Upper lobe of left lung (tissue), 6 donors: ENCODE measurements around the gene ASTN2. TPM values are rescaled to one million over a fixed set of nuclear protein-coding genes. Genes with fewer than 3 reads are reported as not detected.

ENCODE experiments used
- ATAC-seq, 2 donors: fragments of 200-7000 bp; cut with Tn5 transposase; one replicate each; pipeline ENCODE4 v1.9.1; 2022; ENCODE audit warnings: mild to moderate bottlenecking in 2 of 2, moderate library complexity in 2 of 2; ENCODE audit not compliant: low FRiP score in 2 of 2
- DNase-seq, 2 donors: peaks; one replicate each; pipeline ENCODE4 v3.0.0-alpha.2; 2019 to 2020
- H3K27ac ChIP-seq, 4 donors: fragments of 200-600 bp; sonication (generic); one replicate each; pipeline ENCODE4 v1.5.1; 2016 to 2019
- H3K27me3 ChIP-seq, 4 donors: fragments of 200-600 bp; sonication (generic); one replicate each; pipeline ENCODE4 v1.5.1; 2017 to 2019
- H3K36me3 ChIP-seq, 4 donors: fragments of 200-600 bp; sonication (generic); one replicate each; pipeline ENCODE4 v1.5.1; 2016 to 2019
- H3K4me1 ChIP-seq, 4 donors: fragments of 200-600 bp; sonication (generic); one replicate each; pipeline ENCODE4 v1.5.1; 2018 to 2019
- H3K4me3 ChIP-seq, 4 donors: fragments of 200-600 bp; sonication (generic); one replicate each; pipeline ENCODE4 v1.5.1; 2017 to 2019; ENCODE audit warnings: mild to moderate bottlenecking in 2 of 4, moderate library complexity in 1 of 4
- H3K9me3 ChIP-seq, 4 donors: fragments of 200-600 bp; sonication (generic); one replicate each; pipeline ENCODE4 v1.5.1; 2018 to 2019
- EP300 ChIP-seq, 4 donors: sonication (generic); formaldehyde crosslinking; IDR thresholded peaks; one replicate each; pipeline ENCODE4 v1.5.1; 2017; ENCODE audit warnings: antibody characterized with exemption in 4 of 4, control low read depth in 2 of 4
- POLR2A ChIP-seq, 4 donors: fragments of 450-650 bp; IDR thresholded peaks; one replicate each; pipeline ENCODE4 v1.5.1; 2016 to 2017; ENCODE audit warnings: antibody characterized with exemption in 4 of 4, mild to moderate bottlenecking in 2 of 4
- POLR2AphosphoS5 ChIP-seq, 2 donors: sonication (generic); formaldehyde crosslinking; IDR thresholded peaks; one replicate each; pipeline ENCODE4 v1.5.1; 2017; ENCODE audit warnings: antibody characterized with exemption in 2 of 2
- WGBS, 2 donors: methylation state at CpG; one replicate each; pipeline ENCODE4 v1.1.5; 2017 to 2018; 5-methylcytosine and 5-hydroxymethylcytosine counted together
- total RNA-seq, 6 donors: library from RNA; depleted of rRNA in 4 of 6; stranded (reverse); fragments of >200 nt in 4 of 6; gene quantifications; one replicate each; pipeline versions ENCODE4 v1.1.0 to v1.2.1, GENCODE V29; 2016 to 2021
- TF ChIP-seq, protein P1 (sequence below), 6 experiments: fragments of 450-650 bp in 4 of 6; fragments of 200-600 bp in 2 of 6; sonication (generic) in 2 of 6; IDR thresholded peaks; one replicate each; pipeline ENCODE4 v1.5.1; 2016 to 2019; ENCODE audit warnings: antibody characterized with exemption in 6 of 6
- donor health status: DM: no; HTN: no; CAD: no; lungs with moderate emphysema.
- donor health status: DM: no; HTN: yes; CAD: no; lungs with severe emphysema.

Gene ASTN2
- total RNA-seq, 6 donors from 2014 or later: 2.0 to 7.5 (median 3.4) TPM

DNA sequence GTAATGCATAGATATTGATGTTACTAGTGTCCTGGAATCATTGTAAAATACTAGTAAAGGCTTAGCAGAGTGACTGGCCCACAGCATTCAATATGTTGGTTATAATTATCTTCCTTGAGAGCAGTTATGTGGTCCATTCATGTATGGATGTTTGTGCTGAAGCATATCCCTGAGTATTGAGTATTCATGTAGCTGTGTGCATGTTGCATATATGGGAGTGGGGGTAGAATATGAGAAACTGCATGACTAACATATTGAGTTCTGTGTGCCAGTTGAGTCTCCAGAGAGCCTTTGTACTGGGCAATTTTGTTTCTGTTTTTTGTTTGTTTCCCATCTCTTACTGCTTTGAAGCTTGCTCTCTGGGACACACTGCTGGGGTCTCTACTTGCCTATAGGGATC is 950.4 kb downstream of the ASTN2 start:
- Histone ChIP-seq H3K36me3 (no peaks in the 10 kb centered on the region), H3K4me3 (no peak overlapping the region), H3K9me3 (no peaks in the 10 kb centered on the region), H3K4me1 (no peaks in the 10 kb centered on the region), H3K27ac (no peak overlapping the region), H3K27me3 (no peaks in the 10 kb centered on the region)
- DNase-seq (no peak), ATAC-seq (no peak)
- TF ChIP-seq POLR2A (IDR thresholded peaks at IDR 0.05): no peak
- TF ChIP-seq, protein P1, sequence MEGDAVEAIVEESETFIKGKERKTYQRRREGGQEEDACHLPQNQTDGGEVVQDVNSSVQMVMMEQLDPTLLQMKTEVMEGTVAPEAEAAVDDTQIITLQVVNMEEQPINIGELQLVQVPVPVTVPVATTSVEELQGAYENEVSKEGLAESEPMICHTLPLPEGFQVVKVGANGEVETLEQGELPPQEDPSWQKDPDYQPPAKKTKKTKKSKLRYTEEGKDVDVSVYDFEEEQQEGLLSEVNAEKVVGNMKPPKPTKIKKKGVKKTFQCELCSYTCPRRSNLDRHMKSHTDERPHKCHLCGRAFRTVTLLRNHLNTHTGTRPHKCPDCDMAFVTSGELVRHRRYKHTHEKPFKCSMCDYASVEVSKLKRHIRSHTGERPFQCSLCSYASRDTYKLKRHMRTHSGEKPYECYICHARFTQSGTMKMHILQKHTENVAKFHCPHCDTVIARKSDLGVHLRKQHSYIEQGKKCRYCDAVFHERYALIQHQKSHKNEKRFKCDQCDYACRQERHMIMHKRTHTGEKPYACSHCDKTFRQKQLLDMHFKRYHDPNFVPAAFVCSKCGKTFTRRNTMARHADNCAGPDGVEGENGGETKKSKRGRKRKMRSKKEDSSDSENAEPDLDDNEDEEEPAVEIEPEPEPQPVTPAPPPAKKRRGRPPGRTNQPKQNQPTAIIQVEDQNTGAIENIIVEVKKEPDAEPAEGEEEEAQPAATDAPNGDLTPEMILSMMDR (IDR thresholded peaks at IDR 0.05): no peak
- TF ChIP-seq POLR2AphosphoS5 (IDR thresholded peaks at IDR 0.05): no peak
- no peak for TF ChIP-seq EP300 (IDR thresholded peaks at IDR 0.05)

DNA sequence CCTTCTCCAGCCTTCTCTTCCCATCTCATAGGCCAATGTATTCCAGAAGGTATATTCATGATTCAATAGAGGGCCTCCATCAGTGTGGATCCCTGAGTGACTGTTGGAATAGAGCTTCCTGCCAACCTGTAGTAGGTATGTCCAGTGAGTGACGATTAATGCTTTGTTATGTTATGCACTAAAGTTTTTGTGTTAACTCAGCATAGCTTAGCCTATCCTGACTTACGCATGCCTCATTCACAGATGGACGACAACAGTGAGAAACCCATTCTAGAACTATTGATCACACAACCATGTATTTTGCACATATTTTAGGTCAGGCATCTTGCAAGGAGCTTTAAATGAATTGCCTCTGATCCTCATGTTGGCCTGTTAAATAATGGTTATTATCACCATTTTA is 953.2 kb downstream of the ASTN2 start:
- Histone ChIP-seq H3K4me1 (no peaks in the 10 kb centered on the region), H3K36me3 (no peaks in the 10 kb centered on the region), H3K9me3 (peaks cover 0 to 3% (median 1%) of the 10 kb centered on the region in 4 donors), H3K4me3 (no peak overlapping the region), H3K27ac (no peak overlapping the region), H3K27me3 (no peaks in the 10 kb centered on the region)
- WGBS, 2 donors: 96 to 100% methylated on average over 3 of the region's 3 CpGs
- DNase-seq (no peak), ATAC-seq (no peak)
- TF ChIP-seq, protein P1 (IDR thresholded peaks at IDR 0.05): no peak
- no peak for TF ChIP-seq POLR2A (IDR thresholded peaks at IDR 0.05)
- TF ChIP-seq POLR2AphosphoS5 (IDR thresholded peaks at IDR 0.05): no peak
- no peak for TF ChIP-seq EP300 (IDR thresholded peaks at IDR 0.05)

DNA sequence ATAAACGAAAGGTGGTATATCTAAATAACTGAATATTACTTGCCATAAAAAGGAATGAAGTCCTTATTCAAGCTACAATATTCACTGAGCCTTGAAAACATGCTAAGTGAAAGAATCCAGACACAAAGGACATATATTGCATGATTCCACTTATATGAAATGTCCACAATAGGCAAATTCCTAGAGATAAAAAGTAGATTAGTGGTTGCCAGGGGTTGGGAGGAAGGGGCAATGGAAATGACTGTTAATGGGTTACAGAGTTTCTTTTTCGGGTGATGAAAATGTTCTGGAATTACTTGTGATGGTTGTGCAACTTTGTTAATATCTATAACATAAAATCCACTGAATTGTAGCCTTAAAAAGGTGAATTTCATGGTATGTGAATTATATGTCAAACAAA is 954.8 kb downstream of the ASTN2 start:
- H3K27ac ChIP-seq: no peak overlapping the region
- no peaks in the 10 kb centered on the region for H3K4me1 ChIP-seq
- H3K27me3 ChIP-seq: no peaks in the 10 kb centered on the region
- 72 to 77% methylated on average over 2 of the region's 2 CpGs for WGBS, 2 donors
- H3K36me3 ChIP-seq: no peaks in the 10 kb centered on the region
- no peak overlapping the region for H3K4me3 ChIP-seq
- H3K9me3 ChIP-seq: peaks cover 0 to 8% (median 3%) of the 10 kb centered on the region in 4 donors
- DNase-seq (no peak), ATAC-seq (no peak)
- TF ChIP-seq, protein P1 (IDR thresholded peaks at IDR 0.05): no peak
- TF ChIP-seq EP300 (IDR thresholded peaks at IDR 0.05): no peak
- TF ChIP-seq POLR2AphosphoS5 (IDR thresholded peaks at IDR 0.05): no peak
- no peak for TF ChIP-seq POLR2A (IDR thresholded peaks at IDR 0.05)

DNA sequence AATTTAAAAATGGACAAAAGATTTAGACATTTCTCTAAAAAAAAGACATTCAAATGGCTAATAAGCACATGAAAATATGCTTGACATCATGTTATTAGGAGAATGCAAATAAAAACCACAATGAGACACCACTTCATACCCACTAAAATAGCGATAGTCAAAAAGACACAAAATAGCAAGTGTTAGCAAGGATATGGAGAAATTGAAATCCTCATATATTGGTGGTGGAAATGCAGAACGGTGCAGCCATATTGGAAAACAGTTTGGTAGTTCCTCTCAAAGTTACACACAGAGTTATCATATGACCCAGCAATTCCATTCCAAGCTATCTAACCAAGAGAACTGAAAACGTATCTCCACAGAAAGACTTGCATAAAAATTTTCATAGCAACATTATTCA is 955.3 kb downstream of the ASTN2 start:
- DNase-seq: no peak

More for the DNA sequence above, 955.3 kb downstream of the ASTN2 start:
- Histone ChIP-seq H3K4me1 (no peaks in the 10 kb centered on the region), H3K36me3 (no peaks in the 10 kb centered on the region), H3K4me3 (no peak overlapping the region), H3K9me3 (peaks cover 0 to 8% (median 3%) of the 10 kb centered on the region in 4 donors), H3K27me3 (no peaks in the 10 kb centered on the region), H3K27ac (no peak overlapping the region)
- no peak for ATAC-seq
- WGBS, 2 donors: 83 to 86% methylated on average over 3 of the region's 3 CpGs
- TF ChIP-seq POLR2A (IDR thresholded peaks at IDR 0.05): no peak
- TF ChIP-seq POLR2AphosphoS5 (IDR thresholded peaks at IDR 0.05): no peak
- TF ChIP-seq EP300 (IDR thresholded peaks at IDR 0.05): no peak
- TF ChIP-seq, protein P1 (IDR thresholded peaks at IDR 0.05): no peak
